Gastroesophageal sphincter (tissue), 4 donors: Measurements from ENCODE around the gene DUSP12. TPM values are rescaled to one million over a fixed set of nuclear protein-coding genes. Genes with fewer than 3 reads are reported as not detected.

Experiments
- ATAC-seq: fragments of 150-250 bp; one replicate; pipeline ENCODE4 v1.9.1; 2016; ENCODE audit warnings: mild to moderate bottlenecking, moderate library complexity
- H3K27ac ChIP-seq, 4 donors: fragments of 200-600 bp; sonication (generic) in 3 of 4; 1 replicate in 3 of 4; 2 replicates in 1 of 4; pipeline ENCODE4 v1.5.1; 2016 to 2019
- H3K27me3 ChIP-seq: fragments of 200-600 bp; sonication (generic); one replicate; pipeline ENCODE4 v1.5.1; 2019
- H3K36me3 ChIP-seq, 2 donors: fragments of 200-600 bp; sonication (generic); one replicate each; pipeline ENCODE4 v1.5.1; 2019; ENCODE audit warnings: control low read depth in 1 of 2
- H3K4me1 ChIP-seq, 3 donors: fragments of 200-600 bp; sonication (generic); 1 replicate in 2 of 3; 2 replicates in 1 of 3; pipeline ENCODE4 v1.5.1; 2016 to 2019; ENCODE audit warnings: control low read depth in 2 of 3
- H3K4me3 ChIP-seq, 2 donors: fragments of 200-600 bp; sonication (generic); one replicate each; pipeline ENCODE4 v1.5.1; 2019; ENCODE audit warnings: mild to moderate bottlenecking in 1 of 2, moderate library complexity in 1 of 2
- H3K9me3 ChIP-seq, 3 donors: fragments of 200-600 bp; sonication (generic); one replicate each; pipeline ENCODE4 v1.5.1; 2017 to 2019; ENCODE audit warnings: control low read depth in 2 of 3
- CTCF ChIP-seq, 4 experiments: fragments of 200-600 bp in 2 of 4; fragments of 450-650 bp in 2 of 4; sonication (generic) in 1 of 4; IDR thresholded peaks; one replicate each; pipeline ENCODE4 v1.5.1; 2017 to 2019; ENCODE audit warnings: antibody characterized with exemption in 4 of 4, mild to moderate bottlenecking in 2 of 4, moderate library complexity in 2 of 4
- EP300 ChIP-seq: sonication (generic); formaldehyde crosslinking; IDR thresholded peaks from one replicate; pipeline ENCODE4 v1.6.1; 2017; ENCODE audit warnings: antibody characterized with exemption, mild to moderate bottlenecking
- POLR2A ChIP-seq, 2 donors: fragments of 450-650 bp; IDR thresholded peaks; one replicate each; pipeline ENCODE4 v1.6.1; 2017; ENCODE audit warnings: antibody characterized with exemption in 2 of 2, mild to moderate bottlenecking in 2 of 2, moderate library complexity in 1 of 2
- POLR2AphosphoS5 ChIP-seq: sonication (generic); formaldehyde crosslinking; IDR thresholded peaks from one replicate; pipeline ENCODE4 v1.6.1; 2017; ENCODE audit warnings: antibody characterized with exemption
- WGBS, 2 donors: methylation state at CpG; one replicate each; pipeline ENCODE4 v1.1.5; 2018; ENCODE audit warnings: low coverage in 1 of 2; 5-methylcytosine and 5-hydroxymethylcytosine counted together
- small RNA-seq, 4 donors: library from RNA; depleted of rRNA; stranded (forward); fragments of <200 nt; gene quantifications; one replicate each; pipeline ENCODE3, GENCODE V24; 2016
- total RNA-seq, 4 donors: library from RNA; depleted of rRNA; stranded (reverse); fragments of >200 nt; gene quantifications; one replicate each; pipeline ENCODE4 v1.1.0, GENCODE V29; 2016

DUSP12 gene
- total RNA-seq, 4 donors from 2014 or later, result 16.8 to 31.8 (median 24.7) TPM

GRCh38 chr1:161792740-161793139 is 43.2 kb downstream of the DUSP12 start:
- H3K4me3 ChIP-seq, result no peak overlapping the region
- H3K27me3 ChIP-seq, result no peaks in the 10 kb centered on the region
- H3K4me1 ChIP-seq, result peaks cover 0 to 6% (median 0%) of the 10 kb centered on the region in 3 donors
- 34 to 46% methylated on average over 3 of the region's 3 CpGs for WGBS, 2 donors
- H3K27ac ChIP-seq, result no peak overlapping the region
- TF ChIP-seq EP300 (no peak), CTCF (IDR thresholded peaks at IDR 0.05) (peak; percentile 35 to 70 (median 66))
- peak; percentile 53 for ATAC-seq
- peaks cover 0 to 79% of the 10 kb centered on the region in 2 donors for H3K36me3 ChIP-seq
- no peaks in the 10 kb centered on the region for H3K9me3 ChIP-seq

- ATAC-seq, result no peak
- H3K9me3 ChIP-seq, result no peaks in the 10 kb centered on the region
- no peaks in the 10 kb centered on the region for H3K27me3 ChIP-seq
- TF ChIP-seq EP300, result no peak
- TF ChIP-seq CTCF (IDR thresholded peaks at IDR 0.05), result no peak
- no peak for TF ChIP-seq POLR2AphosphoS5
- TF ChIP-seq POLR2A (IDR thresholded peaks at IDR 0.05), result no peak
- no peak overlapping the region for H3K27ac ChIP-seq
- peaks cover 0 to 69% of the 10 kb centered on the region in 2 donors for H3K36me3 ChIP-seq
- peaks cover 0 to 30% (median 2%) of the 10 kb centered on the region in 3 donors for H3K4me1 ChIP-seq
- 95 to 100% methylated on average over 1 of the region's 1 CpG for WGBS, 2 donors
- no peak overlapping the region for H3K4me3 ChIP-seq
Measured at GRCh38 chr1:161799792-161800191, 50.2 kb downstream of the DUSP12 start.

GRCh38 chr1:161801955-161802354 is 52.4 kb downstream of the DUSP12 start:
- peaks cover 0 to 52% (median 10%) of the 10 kb centered on the region in 3 donors for H3K4me1 ChIP-seq
- peaks cover 0 to 49% of the 10 kb centered on the region in 2 donors for H3K36me3 ChIP-seq
- no peaks in the 10 kb centered on the region for H3K9me3 ChIP-seq
- TF ChIP-seq POLR2A (IDR thresholded peaks at IDR 0.05) (no peak), POLR2AphosphoS5 (no peak)
- peak; percentile 62 for ATAC-seq
- WGBS, 2 donors, result 48 to 54% methylated on average over 6 to 7 of the region's 7 CpGs
- H3K27ac ChIP-seq, result peak overlapping the region in 3 of 4 donors; percentile 29 to 51 (median 44)
- no peak overlapping the region for H3K4me3 ChIP-seq
- no peaks in the 10 kb centered on the region for H3K27me3 ChIP-seq

- WGBS, 2 donors, result 53 to 75% methylated on average over 1 to 2 of the region's 2 CpGs
- peaks cover 0 to 64% (median 13%) of the 10 kb centered on the region in 3 donors for H3K4me1 ChIP-seq
- ATAC-seq, result no peak
Measured at GRCh38 chr1:161803181-161803580, 53.6 kb downstream of the DUSP12 start.

DNA sequence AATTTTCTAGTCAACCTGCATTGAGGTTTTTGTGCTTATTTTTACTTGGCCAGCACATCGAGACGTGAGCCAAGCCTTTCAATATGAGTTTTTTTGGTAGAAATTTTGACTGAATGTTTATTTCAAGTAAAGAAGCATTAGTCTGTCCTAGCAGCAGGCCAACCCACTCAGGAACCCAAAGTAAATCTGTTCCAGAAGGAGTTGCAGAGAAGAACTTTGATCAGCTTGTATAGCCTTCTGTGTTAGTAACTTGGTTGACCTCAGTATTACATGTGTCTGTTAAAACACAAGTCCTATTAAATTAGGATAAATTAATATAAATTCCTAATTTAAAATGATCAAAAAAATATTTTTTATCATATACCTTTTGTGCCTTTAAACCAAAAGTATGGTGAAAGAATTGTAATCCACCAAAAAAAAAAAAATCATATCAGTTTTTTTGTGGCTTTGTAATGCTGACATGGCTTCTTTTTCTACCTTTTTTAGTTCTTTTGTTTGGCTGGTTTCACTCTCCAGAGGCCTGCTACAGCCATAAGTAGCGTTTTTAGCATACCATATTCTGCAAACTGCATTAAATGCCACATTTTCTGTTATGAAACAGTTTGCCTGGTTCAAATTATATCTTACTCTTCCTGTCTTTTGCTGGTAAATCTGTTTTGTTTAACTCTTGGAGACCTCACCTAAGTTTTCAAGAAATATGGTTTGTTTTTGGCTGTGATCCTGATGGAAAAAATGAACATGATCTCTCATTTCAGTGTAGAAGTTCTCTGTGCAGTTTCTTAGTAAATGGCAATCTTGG is 56.0 kb downstream of the DUSP12 start:
- no peak for ATAC-seq
- Histone ChIP-seq H3K9me3 (no peaks in the 10 kb centered on the region), H3K27ac (peak overlapping the region in 2 of 4 donors; percentile 11 to 19), H3K4me3 (no peak overlapping the region), H3K4me1 (peaks cover 0 to 68% (median 13%) of the 10 kb centered on the region in 3 donors), H3K27me3 (no peaks in the 10 kb centered on the region), H3K36me3 (peaks cover 0 to 29% of the 10 kb centered on the region in 2 donors)
- 21 to 33% methylated on average over 3 of the region's 3 CpGs for WGBS, 2 donors
- TF ChIP-seq CTCF (IDR thresholded peaks at IDR 0.05), result no peak
- TF ChIP-seq POLR2A (IDR thresholded peaks at IDR 0.05), result no peak
- no peak for TF ChIP-seq POLR2AphosphoS5
- TF ChIP-seq EP300, result no peak

More at GRCh38 chr1:161803181-161803580, 53.6 kb downstream of the DUSP12 start:
- Histone ChIP-seq H3K4me3 (no peak overlapping the region), H3K27ac (peak overlapping the region in 2 of 4 donors; percentile 34 to 51), H3K27me3 (no peaks in the 10 kb centered on the region), H3K36me3 (peaks cover 0 to 37% of the 10 kb centered on the region in 2 donors), H3K9me3 (no peaks in the 10 kb centered on the region)
- TF ChIP-seq CTCF (IDR thresholded peaks at IDR 0.05), result no peak
- no peak for TF ChIP-seq POLR2AphosphoS5
- no peak for TF ChIP-seq EP300

Small RNAs within 50 kb of the gene (small RNA-seq; reads per million reads assigned to genes)
- 0 to 0.26 (median 0) reads per million in 4 donors for gene RN7SL466P

Other genes starting within 250 kb of the DUSP12 start
- gene FCGR2A, start 244.3 kb upstream of the DUSP12 start, total RNA-seq, result 10 to 100 TPM; 16.3 to 74.1 (median 40.1) TPM
- gene HSPA6, start 225.2 kb upstream of the DUSP12 start, total RNA-seq, result 1 to 10 TPM; 1.2 to 6.6 (median 2.0) TPM
- gene FCGR3A, start 200.0 kb upstream of the DUSP12 start, total RNA-seq, result 10 to 100 TPM in 2 of 4 donors, 1 to 10 TPM in 2; 3.7 to 23.5 (median 10.8) TPM
- 1 to 10 TPM in 2 of 4 donors, under 1 TPM in 1, not detected in 1; 0.66 to 2.0 (median 1.2) TPM for gene FCGR3B, start 118.6 kb upstream of the DUSP12 start, total RNA-seq
- 10 to 100 TPM; 10.1 to 30.9 (median 20.6) TPM for gene FCGR2B, start 86.6 kb upstream of the DUSP12 start, total RNA-seq
- not detected for gene FCRLA, start 42.6 kb upstream of the DUSP12 start, total RNA-seq
- gene FCRLB, start 28.2 kb upstream of the DUSP12 start, total RNA-seq, result under 1 TPM in 3 of 4 donors, not detected in 1; 0.15 to 0.81 (median 0.23) TPM
- gene ATF6, start 16.5 kb downstream of the DUSP12 start, total RNA-seq, result 10 to 100 TPM; 28.6 to 32.4 (median 29.7) TPM